Measurements from ENCODE around the gene ARHGAP8.

The ARHGAP8 gene

GRCh38 chr22:44721213-44721612, 31.2 kb upstream of the ARHGAP8 start:
- Histone ChIP-seq H3K4me3 (ENCODE audit: low read length, poor library complexity, severe bottlenecking) (no peak overlapping the region), H3K4me2 (ENCODE audit: low read depth, low read length, poor library complexity, severe bottlenecking) (no peak overlapping the region), H4K20me1 (ENCODE audit: insufficient read depth, low read length, poor library complexity, severe bottlenecking) (no peaks in the 10 kb centered on the region), H3K9me2 (replicated peaks; ENCODE audit: low read depth, low read length) (no peaks in the 10 kb centered on the region), H3K27me3 (ENCODE audit: insufficient read depth, low read length, poor library complexity, severe bottlenecking) (no peaks in the 10 kb centered on the region), H3K9me3 (ENCODE audit: insufficient read depth, low read depth, low read length) (no peaks in the 10 kb centered on the region), H3F3A (ENCODE audit: low read depth) (no peaks in the 10 kb centered on the region), H3K36me3 (ENCODE audit: insufficient read depth, low read length) (no peaks in the 10 kb centered on the region), H3K4me1 (ENCODE audit: insufficient read depth, low read length, poor library complexity, severe bottlenecking) (no peaks in the 10 kb centered on the region), H2AFZ (ENCODE audit: low read length) (no peak overlapping the region), H3K79me2 (ENCODE audit: insufficient read depth, low read length) (no peaks in the 10 kb centered on the region), H3K9ac (ENCODE audit: low read depth, low read length, poor library complexity, severe bottlenecking) (no peak overlapping the region)
- TF ChIP-seq EZH2phosphoT487 (IDR thresholded peaks at IDR 0.05; ENCODE audit: borderline replicate concordance) = no peak
- TF ChIP-seq, protein P1, sequence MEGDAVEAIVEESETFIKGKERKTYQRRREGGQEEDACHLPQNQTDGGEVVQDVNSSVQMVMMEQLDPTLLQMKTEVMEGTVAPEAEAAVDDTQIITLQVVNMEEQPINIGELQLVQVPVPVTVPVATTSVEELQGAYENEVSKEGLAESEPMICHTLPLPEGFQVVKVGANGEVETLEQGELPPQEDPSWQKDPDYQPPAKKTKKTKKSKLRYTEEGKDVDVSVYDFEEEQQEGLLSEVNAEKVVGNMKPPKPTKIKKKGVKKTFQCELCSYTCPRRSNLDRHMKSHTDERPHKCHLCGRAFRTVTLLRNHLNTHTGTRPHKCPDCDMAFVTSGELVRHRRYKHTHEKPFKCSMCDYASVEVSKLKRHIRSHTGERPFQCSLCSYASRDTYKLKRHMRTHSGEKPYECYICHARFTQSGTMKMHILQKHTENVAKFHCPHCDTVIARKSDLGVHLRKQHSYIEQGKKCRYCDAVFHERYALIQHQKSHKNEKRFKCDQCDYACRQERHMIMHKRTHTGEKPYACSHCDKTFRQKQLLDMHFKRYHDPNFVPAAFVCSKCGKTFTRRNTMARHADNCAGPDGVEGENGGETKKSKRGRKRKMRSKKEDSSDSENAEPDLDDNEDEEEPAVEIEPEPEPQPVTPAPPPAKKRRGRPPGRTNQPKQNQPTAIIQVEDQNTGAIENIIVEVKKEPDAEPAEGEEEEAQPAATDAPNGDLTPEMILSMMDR (conservative IDR thresholded peaks at IDR 0.05; ENCODE audit: low read length) = no peak

- TF ChIP-seq EZH2phosphoT487 (IDR thresholded peaks at IDR 0.05; ENCODE audit: borderline replicate concordance) = no peak
- TF ChIP-seq, protein P1 (conservative IDR thresholded peaks at IDR 0.05; ENCODE audit: low read length) = no peak
- no peaks in the 10 kb centered on the region for H3K27me3 ChIP-seq (ENCODE audit: insufficient read depth, low read length, poor library complexity, severe bottlenecking)
- H3K9me3 ChIP-seq (ENCODE audit: insufficient read depth, low read depth, low read length) = no peaks in the 10 kb centered on the region
- H3F3A ChIP-seq (ENCODE audit: low read depth) = no peaks in the 10 kb centered on the region
- H4K20me1 ChIP-seq (ENCODE audit: insufficient read depth, low read length, poor library complexity, severe bottlenecking) = no peaks in the 10 kb centered on the region
- no peak overlapping the region for H3K9ac ChIP-seq (ENCODE audit: low read depth, low read length, poor library complexity, severe bottlenecking)
- no peak overlapping the region for H2AFZ ChIP-seq (ENCODE audit: low read length)
- no peaks in the 10 kb centered on the region for H3K4me1 ChIP-seq (ENCODE audit: insufficient read depth, low read length, poor library complexity, severe bottlenecking)
- no peaks in the 10 kb centered on the region for H3K79me2 ChIP-seq (ENCODE audit: insufficient read depth, low read length)
- no peak overlapping the region for H3K4me3 ChIP-seq (ENCODE audit: low read length, poor library complexity, severe bottlenecking)
- no peaks in the 10 kb centered on the region for H3K9me2 ChIP-seq (replicated peaks; ENCODE audit: low read depth, low read length)
- no peak overlapping the region for H3K4me2 ChIP-seq (ENCODE audit: low read depth, low read length, poor library complexity, severe bottlenecking)
- H3K36me3 ChIP-seq (ENCODE audit: insufficient read depth, low read length) = no peaks in the 10 kb centered on the region
Measured at GRCh38 chr22:44722611-44723010, 29.8 kb upstream of the ARHGAP8 start.

GRCh38 chr22:44723801-44724200, 28.6 kb upstream of the ARHGAP8 start:
- Histone ChIP-seq H3K4me1 (ENCODE audit: insufficient read depth, low read length, poor library complexity, severe bottlenecking) (no peaks in the 10 kb centered on the region), H3K36me3 (ENCODE audit: insufficient read depth, low read length) (no peaks in the 10 kb centered on the region), H4K20me1 (ENCODE audit: insufficient read depth, low read length, poor library complexity, severe bottlenecking) (no peaks in the 10 kb centered on the region), H3K9me2 (replicated peaks; ENCODE audit: low read depth, low read length) (no peaks in the 10 kb centered on the region), H3K4me3 (ENCODE audit: low read length, poor library complexity, severe bottlenecking) (no peak overlapping the region), H2AFZ (ENCODE audit: low read length) (no peak overlapping the region), H3K9ac (ENCODE audit: low read depth, low read length, poor library complexity, severe bottlenecking) (no peak overlapping the region), H3K9me3 (ENCODE audit: insufficient read depth, low read depth, low read length) (no peaks in the 10 kb centered on the region), H3K79me2 (ENCODE audit: insufficient read depth, low read length) (no peaks in the 10 kb centered on the region), H3K4me2 (ENCODE audit: low read depth, low read length, poor library complexity, severe bottlenecking) (no peak overlapping the region), H3F3A (ENCODE audit: low read depth) (no peaks in the 10 kb centered on the region), H3K27me3 (ENCODE audit: insufficient read depth, low read length, poor library complexity, severe bottlenecking) (no peaks in the 10 kb centered on the region)
- TF ChIP-seq EZH2phosphoT487 (IDR thresholded peaks at IDR 0.05; ENCODE audit: borderline replicate concordance) = no peak
- TF ChIP-seq, protein P1 (conservative IDR thresholded peaks at IDR 0.05; ENCODE audit: low read length) = no peak

Data from Loucy (cell line).